ENCODE data around the gene ALG3.

The ALG3 gene

DNA sequence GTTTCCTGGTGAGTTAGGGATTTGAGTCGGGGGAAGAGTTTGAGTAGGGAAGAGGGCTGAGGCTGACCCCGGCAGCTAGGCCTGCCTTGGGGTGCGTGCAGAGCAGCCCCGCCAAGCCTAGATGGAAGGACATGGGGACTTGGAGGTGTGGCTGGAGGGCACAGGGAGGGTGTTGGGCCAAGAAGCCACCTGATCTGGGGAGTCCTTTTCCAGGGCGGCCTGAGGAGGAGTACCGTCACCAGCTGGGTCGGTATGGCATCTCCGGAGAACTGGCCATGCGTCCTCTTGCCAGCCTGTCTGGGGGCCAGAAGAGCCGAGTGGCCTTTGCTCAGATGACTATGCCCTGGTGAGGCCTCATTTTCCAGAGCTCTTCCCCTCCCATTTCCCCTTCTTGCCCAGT lies 55.9 kb downstream of the ALG3 start:
- no peak for DNase-seq

Measured in activated CD4-positive, alpha-beta T cell treated with anti-CD3 and anti-CD28 coated beads, Interleukin-10, Interleukin-2, amounts not matched to agents 100 ng/mL and 50 ng/mL, durations not matched to agents 16 hours and 8 hours (primary cell).